Stimulated activated CD4-positive, alpha-beta T cell treated with anti-CD3 and anti-CD28 coated beads, Interleukin-1b, Interleukin-23, amount 100 ng/mL, for 48 hours (primary cell): ENCODE measurements around the gene ZNF787.
"Not testable (repeated sequence)": the region's sequence is repeated elsewhere in the genome, so short reads cannot be mapped to it uniquely, and the experiment has no call there.

ENCODE experiments used
- DNase-seq: peaks from one replicate; pipeline ENCODE4 v3.0.0-alpha.2; 2020

The ZNF787 gene

DNA sequence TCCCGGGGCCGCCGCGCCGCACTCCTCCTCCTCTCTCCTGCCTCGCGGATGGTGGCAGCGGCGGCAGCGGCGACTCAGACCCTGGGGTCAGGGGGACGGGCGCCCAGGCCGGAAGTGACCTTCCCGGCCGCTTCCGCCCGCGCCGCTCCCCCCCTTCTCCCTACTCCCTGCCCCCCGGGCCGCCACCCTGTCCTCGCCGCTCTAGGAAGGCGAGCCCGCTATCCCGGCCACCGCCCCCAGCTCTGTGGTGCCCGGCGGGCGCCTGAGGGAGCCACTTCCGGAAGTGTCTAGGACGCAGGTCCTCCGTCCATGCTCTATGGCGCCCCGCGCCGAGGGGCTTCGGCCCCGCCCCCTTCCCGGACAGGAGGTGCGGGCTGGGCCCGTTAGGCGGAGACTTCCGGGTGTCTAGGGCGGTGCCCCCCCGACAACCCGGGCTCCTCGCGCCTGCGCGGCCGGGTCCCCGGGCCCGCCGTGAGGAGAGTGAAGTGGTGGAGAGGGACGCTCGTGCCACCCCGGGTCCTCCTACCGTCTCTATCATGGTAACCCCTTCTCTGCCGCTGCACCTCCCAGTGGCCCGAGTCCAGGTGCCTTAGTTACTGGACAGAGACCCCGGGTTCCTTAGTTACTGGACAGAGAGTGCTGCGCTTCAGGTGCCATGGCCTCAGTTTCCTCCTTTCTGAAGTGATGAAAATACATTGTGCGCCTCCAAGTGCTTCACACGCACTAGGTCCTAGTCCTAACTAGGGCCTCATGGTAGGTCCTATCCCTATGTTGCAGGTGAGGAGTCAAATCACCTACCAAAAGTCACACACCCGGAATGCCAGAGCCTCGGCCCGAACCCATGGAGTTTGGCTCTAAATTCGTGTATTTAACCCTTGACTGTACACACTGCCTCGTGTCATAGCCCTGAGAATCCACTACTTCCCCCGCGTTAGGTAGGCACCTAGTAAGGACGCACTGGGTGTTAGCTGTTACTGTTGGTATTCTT is at the start of gene ZNF787:
ZNF787 (minus strand) TSS at position 116 of the 988 bp plus-strand sequence. CDS start 18,078 bp downstream, outside the sequence.
- DNase-seq = peak; percentile 99

DNA sequence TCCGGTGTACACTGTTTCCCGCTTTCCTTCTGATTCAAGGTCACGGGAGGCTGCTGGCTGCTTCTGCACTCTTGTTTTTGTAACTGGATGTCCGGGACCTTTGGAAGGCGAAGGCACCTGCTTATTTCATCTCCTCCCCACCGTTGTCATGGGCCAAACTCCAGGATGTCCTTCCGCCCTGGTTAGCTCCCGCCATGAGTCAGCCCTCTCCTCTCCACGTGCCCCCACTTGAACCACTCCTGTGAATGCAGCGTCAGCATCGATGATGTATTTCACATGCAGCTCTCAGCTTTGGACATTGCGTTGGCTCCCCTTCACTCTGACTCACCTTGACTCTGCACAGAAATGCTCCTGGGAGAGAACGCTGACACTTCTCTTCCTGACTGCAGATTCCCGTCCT is 49.2 kb upstream of the ZNF787 start:
- DNase-seq = no peak

DNA sequence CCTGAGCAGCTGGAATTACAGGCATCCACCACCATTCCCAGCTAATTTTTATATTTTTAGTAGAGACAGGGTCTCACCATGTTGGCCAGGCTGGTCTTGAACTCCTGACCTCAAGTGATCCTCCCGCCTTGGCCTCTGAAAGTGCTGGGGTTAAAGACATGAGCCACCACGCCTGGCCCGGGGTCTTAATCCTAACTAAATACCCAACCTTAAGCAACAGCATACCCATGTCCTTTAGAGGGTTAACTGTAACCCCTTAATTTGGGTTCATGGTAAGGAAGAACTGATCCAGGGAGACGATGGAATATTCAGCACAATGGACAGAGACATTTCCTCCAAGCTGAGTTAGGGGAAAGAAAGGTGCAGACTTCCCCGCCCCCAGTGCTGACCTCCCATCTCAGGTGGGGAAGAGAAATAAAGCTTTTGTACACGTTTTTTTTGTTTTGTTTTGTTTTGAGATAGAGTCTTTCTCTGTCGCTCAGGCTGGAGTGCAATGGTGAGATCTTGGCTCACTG is 46.0 kb upstream of the ZNF787 start:
- DNase-seq = no peak

DNA sequence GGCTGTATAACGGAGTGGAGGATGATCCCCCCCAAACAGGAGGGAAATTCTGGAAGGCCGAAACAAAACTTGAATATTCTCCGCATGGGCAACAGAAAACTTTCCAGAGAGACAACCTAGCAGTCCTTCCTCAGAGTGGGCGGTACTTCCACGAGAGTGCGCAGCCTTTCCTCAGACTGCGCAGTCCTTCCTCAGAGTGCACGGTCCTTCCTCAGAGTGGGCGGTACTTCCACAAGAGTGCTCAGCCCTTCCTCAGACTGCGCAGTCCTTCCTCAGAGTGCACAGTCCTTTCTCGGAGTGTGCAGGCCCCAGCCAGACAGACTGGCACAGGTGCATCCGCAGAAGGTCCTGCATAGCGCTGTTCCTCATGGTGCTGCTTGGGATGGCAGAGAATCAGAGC is 42.0 kb upstream of the ZNF787 start:
- DNase-seq = no peak

DNA sequence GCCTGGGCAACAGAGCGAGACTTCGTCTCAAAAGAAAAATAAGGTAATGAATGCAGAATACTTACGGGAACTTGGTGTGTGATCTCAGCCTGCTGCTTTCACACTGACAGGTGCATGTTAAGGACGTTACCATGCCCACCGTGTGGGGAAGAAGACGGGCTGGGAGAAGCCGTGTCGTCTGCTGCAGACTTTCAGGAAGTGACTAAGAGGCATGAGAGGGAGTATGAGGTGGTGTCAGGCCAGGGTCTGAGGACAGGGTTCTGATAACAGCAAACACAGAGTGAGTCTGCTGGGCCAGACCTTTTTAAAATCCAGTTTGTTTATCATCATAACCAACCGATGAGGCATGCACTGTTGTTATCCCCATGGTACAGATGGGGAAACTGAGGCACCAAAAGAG is 41.2 kb upstream of the ZNF787 start:
- peak; percentile 68 for DNase-seq

DNA sequence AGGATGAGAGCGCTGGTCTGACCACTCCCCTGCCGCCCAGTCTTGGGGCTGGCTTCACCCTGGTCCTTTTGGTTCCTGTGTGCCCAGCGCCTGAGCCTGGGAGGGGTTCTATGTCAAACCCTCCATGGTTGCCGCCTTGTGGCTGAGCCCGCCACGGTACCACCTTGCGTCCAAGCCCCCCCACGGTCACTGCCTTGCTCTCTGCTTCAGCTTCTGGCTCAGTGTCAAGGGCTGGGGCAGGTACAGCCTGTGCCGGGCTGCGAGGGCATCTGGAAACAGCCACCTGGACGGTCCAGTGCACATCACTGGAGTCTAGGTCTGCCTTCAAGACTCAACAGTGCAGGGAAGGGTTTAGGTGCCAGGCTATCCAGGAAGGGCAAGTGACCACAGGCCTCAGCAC is 40.4 kb upstream of the ZNF787 start:
- DNase-seq = no peak

DNA sequence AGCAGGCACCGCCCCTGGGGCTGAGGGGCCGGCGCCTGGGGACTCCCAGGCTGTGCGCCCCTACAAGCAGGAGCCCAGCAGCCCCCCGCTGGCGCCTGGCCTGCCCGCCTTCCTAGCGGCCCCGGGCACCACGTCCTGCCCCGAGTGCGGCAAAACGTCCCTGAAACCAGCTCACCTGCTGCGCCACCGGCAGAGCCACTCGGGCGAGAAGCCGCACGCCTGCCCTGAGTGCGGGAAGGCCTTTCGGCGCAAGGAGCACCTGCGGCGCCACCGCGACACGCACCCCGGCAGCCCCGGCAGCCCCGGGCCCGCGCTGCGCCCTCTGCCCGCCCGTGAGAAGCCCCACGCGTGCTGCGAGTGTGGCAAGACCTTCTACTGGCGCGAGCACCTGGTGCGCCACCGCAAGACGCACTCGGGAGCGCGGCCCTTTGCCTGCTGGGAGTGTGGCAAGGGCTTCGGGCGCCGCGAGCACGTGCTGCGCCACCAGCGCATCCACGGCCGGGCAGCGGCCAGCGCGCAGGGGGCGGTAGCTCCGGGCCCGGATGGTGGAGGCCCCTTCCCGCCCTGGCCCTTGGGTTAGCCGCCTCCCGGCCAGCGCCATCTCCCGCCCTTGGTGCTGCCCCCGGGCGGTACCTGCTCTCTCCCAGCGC is 38.7 kb upstream of the ZNF787 start:
- no peak for DNase-seq

DNA sequence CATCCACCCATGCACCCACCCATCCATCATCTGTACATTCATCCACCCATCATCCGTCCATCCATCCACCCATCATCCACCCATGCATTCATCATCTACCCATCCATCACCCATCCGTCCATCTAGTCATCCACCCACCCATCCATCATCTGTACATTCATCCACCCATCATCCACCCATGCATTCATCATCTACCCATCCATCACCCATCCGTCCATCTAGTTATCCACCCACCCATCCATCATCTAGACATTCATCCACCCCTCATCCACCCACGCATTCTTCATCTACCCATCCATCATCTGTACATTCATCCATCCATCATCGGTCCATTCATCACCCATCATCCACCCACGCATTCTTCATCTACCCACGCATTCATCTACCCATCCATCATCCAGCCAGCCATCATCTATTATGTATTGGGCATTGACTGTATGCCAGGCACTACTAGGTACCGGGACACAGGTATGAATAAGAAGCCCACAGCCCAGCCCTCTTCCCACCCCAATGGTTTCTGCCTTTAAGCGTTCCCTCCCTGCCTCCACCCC is 38.0 kb upstream of the ZNF787 start:
- no peak for DNase-seq

DNA sequence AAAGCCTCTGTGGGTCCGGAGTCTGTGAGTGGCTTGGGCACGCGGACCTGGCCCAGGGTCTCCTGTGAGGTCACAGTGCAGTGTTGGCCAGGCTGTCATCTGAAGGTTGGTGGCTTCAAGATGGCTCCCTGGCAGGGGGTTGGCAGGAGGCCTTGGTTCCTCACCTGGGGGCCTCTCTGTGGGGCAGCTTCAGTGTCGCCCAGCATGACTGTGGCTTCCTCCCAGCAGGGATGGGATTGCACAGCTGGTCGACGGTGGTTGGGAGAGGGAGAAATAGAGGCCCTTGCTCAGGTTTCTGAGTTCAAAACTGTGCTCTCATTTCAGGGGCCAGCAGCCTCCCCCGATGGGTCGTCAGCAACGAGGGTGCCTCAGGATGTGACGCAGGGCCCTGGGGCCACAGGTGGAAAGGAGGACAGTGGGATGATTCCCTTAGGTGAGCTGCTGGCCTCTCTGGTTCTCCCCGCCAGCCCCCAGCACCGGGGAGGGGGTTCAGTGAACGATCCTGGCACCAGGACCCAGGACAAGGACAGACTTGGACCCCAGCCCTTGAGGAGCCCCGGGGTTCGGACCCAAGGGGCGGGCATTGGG is 37.2 kb upstream of the ZNF787 start:
- DNase-seq = no peak

DNA sequence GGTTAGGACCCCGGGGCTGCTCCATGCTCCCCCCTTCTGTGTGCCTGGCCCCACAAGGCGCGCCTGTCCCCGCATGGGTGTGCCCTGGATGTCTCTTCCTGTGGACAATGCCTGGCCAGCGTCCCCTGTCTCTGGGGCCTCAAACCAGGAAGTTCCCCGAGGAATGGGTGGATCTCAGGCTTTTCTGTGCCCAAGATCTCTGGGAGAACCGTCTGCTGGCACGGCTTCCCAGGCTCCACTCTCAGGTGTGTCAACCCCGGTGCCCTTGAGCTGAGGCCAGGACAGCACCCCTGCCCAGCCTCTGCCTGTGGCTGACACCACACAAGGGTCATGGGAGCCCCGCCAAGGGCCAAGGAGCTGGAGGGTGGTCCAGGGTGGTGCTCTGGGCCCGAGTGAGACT is 35.7 kb upstream of the ZNF787 start:
- no peak for DNase-seq

DNA sequence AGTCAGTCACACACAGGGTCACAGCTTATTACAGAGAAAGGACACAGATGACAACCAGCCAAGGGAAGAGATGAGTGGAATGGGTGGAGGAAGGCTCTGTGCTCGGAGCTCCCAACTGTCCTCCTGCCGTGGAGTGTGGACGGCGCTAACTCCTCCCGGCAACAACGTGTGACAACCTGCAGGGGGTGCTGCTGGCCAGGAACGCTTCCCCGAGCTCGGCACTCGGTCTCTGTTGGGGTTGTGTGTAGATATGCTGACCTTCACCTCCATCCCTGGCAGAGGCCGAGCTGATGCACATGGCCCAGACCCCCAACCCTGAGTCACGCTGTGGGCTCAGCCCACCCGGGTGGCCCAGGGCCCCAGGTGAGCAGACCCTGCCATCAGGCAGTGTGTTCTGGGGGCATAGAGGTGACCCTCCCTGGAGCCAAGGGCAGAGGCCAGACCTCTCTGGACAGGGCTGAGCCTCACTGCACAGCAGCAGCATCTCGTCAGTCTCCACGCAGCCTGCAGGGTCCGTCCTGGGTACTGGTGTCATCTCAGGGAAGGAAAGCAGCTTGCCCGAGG is 34.1 kb upstream of the ZNF787 start:
- no peak for DNase-seq

DNA sequence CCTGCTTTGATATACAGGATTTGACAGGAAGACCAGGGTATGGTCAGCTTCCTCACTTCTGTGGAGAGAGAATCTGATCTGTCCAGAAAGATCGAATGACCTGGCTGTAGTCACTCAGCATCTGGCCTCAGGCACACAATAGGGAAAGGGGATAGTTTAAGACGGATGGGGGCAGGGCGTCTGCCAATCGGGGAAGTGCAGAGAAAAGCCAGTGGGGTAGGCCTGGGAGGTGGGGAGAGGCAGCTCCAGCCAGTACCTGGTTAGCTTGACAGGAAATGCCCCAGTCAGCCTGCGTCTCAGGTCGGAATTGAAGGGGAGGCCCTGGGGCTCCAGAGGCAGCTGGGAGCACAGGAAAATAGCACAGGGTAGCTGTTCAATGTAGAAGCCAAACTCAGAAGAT is 32.4 kb upstream of the ZNF787 start:
- no peak for DNase-seq

DNA sequence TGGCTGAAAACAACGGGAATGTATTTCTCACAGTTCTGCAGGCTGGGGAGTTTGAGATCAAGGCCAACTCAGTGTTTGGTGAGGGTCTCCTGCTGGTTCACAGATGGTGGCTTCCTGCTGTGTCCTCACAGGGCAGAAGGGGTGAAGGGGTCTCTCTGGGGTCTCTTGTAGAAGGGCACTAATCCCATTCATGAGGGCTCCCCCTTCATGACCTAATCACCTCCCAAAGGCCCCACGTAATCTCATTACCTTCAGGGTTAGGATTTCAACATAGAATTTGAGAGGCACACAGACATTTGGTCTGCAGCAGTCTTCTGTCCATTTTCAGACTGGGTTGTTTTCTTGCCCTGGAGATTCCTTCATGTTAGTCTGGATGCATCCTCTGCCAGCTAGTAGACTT is 31.5 kb upstream of the ZNF787 start:
- DNase-seq = no peak

DNA sequence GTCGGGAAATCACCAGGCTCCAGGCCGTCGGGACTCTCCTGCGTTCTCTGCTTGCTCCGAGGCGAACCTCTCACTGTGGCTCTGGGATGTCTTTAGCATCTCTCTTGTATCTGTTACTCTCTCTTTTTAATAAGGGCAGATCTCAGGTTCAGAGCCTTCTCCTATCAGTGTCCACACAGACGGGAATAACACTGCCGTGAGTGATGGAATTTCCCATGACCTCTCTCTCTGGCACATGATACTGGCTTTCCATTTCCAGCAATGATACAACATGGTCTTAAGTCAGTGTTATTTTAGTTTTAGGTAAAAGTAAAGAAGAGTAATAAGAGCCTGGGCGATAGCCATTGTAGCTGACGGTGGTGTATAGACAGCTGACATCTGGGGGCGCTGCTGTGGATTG is 29.3 kb upstream of the ZNF787 start:
- DNase-seq = no peak

DNA sequence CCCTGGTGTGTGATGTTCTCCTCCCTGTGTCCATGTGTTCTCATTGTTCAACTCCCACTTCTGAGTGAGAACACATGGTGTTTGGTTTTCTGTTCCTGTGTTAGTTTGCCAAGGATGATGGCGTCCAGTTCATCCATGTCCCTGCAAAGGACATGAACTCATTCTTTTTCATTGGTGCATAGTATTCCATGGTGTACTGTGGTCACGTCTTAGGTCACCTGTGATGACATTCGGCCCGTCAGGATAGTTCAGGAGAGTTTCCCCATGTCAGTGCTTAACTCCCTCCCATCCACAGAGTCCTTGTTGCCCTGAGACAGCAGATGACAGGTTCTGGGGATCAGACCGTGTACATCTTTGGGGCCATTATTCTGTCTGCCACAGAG is 28.6 kb upstream of the ZNF787 start:
- no peak for DNase-seq

DNA sequence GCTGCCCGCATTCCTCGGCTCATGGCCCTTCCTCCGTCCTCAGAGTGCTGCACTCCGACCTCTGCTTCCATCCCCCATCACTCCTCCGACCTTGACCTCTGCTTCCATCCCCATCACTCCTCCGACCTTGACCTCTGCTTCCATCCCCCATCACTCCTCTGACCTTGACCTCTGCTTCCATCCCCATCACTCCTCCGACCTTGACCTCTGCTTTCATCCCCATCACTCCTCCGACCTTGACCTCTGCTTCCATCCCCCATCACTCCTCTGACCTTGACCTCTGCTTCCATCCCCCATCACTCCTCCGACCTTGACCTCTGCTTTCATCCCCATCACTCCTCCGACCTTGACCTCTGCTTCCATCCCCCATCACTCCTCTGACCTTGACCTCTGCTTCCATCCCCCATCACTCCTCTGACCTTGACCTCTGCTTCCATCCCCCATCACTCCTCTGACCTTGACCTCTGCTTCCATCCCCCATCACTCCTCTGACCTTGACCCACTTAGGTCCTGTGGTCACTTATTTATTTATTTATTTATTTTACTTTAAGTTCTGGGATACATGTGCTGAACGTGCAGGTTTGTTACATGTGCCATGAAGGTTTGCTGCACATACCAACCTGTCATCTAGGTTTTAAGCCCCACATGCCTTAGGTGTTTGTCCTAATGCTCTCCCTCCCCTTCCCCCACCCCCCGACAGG is 28.0 kb upstream of the ZNF787 start:
- not testable (repeated sequence) for DNase-seq

DNA sequence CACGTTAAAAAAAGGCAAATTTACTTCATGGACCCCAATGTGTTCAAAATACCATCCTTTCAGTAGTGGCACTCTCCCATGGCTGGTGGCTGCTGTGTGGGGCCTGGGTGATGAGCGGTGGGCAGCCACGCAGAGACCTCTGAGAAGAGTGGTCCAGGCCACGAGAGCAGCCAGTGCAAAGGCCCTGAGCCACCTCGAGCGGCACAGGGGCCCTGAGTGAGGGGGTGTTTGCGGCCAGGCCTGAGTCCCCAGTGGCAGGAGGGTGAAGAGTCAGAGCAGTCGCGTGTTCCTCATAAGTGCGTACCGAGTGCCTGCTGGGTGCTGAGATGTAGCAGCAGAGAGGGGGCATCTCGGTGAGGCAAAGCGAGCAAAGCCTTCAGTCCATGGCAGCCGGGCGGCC is 27.0 kb upstream of the ZNF787 start:
- no peak for DNase-seq

DNA sequence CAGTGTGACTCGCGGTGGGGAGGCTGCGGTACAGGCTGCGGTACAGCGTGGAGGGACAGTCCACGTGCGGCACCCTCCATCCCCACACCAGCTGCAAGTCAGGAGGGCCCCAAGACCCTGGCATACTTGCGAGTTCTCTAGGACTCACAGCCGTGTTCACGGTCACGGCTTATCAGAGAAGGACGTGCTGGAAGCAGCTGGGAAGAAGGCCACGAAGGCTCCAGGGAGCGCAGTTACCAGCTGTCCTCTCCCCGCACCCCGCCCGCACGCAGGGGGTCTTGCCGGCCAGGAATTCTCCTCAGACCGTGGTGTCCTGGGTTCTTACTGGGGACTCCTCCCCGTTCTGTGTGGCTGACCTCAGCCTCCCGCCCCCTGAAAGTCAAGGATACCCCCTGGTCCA is 26.2 kb upstream of the ZNF787 start:
- no peak for DNase-seq

DNA sequence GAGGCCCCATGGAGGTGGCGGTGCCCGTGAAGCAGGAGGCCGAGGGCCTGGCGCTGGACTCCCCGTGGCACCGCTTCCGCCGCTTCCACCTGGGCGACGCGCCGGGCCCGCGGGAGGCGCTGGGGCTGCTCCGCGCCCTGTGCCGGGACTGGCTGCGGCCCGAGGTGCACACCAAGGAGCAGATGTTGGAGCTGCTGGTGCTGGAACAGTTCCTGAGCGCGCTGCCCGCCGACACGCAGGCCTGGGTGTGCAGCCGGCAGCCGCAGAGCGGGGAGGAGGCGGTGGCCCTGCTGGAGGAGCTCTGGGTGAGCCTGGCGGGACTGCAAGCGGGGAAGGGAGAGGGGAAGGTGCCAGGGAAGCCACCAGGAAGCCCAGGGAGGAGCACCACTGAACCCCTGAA is 25.8 kb upstream of the ZNF787 start:
- no peak for DNase-seq

DNA sequence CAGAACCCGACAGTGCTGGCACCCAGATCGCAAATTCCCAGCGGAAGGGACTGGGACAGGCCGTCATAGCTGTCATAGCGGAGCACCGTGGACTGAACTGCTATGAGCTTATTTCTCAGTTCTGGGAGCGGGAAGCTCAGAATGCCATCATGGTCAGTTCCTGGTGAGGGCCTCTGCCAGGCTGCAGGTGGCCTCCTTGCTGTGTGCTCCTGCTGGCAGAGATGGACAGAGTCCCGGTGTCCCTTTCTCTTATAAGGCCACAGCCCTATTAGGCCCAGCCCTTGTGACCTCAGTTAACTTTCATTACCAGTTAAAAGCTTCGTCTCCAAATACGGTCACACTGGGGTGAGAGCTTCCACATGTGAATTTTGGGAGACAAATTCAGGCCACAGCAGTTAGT is 24.6 kb upstream of the ZNF787 start:
- DNase-seq = no peak

DNA sequence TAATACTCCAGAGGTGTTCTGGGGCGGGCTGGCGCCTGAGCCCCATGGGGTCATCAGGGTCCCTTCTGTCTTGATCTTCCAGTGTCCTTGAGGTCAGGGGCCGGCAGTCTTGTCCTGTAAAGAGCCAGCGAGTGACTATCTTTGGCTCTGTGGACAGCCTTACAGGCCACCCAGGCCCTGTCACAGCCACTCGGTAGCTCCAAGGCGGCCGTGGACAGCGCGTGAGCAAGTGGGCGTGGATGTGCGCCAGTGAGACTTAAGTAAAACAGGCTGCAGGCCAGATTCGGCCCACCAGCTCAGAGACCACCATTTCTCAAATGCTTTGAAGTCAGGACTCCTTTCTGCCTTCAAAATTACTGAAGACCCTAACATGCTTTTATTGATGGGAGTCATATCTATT is 23.7 kb upstream of the ZNF787 start:
- DNase-seq = no peak

DNA sequence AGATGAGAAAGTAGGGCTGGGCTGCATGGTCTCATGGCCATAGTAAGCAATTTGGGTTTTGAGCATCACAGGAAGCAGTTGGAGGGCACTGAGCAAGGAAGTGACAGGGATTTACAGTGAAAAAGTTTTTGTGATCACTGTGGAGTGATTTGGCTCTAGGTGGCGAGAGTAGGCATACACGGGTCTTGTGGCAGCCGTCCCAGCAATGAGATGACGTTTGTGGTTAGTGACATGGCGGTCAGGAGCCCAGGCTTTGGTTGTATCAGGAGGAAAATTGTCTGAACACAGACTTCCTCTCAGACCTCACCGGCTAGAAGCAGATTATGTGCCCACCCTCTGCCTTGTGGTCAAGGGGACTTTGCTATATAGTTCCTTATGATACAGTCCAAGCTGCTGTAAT is 23.3 kb upstream of the ZNF787 start:
- no peak for DNase-seq
